ENCODE results near the gene KIAA1549.

KIAA1549 gene

GRCh38 chr7:138868711-138869110, 112.5 kb downstream of the KIAA1549 start:
- Histone ChIP-seq H3K4me1 (ENCODE audit: low read depth, poor library complexity, severe bottlenecking) (no peaks in the 10 kb centered on the region), H3K4me3 (IDR thresholded peaks at IDR 0.05; ENCODE audit: insufficient read depth, low read depth, low read length) (no peak overlapping the region), H3K27me3 (ENCODE audit: insufficient read depth, low read depth) (no peaks in the 10 kb centered on the region), H3K9ac (no peak overlapping the region), H4K20me1 (ENCODE audit: insufficient read depth) (no peaks in the 10 kb centered on the region), H3K27ac (no peak overlapping the region), H3K36me3 (ENCODE audit: insufficient read depth) (no peaks in the 10 kb centered on the region), H3K79me2 (ENCODE audit: insufficient read depth, low read depth) (no peaks in the 10 kb centered on the region), H3K4me2 (no peak overlapping the region), H2AFZ (ENCODE audit: low read depth) (no peak overlapping the region)
- TF ChIP-seq, protein P1, sequence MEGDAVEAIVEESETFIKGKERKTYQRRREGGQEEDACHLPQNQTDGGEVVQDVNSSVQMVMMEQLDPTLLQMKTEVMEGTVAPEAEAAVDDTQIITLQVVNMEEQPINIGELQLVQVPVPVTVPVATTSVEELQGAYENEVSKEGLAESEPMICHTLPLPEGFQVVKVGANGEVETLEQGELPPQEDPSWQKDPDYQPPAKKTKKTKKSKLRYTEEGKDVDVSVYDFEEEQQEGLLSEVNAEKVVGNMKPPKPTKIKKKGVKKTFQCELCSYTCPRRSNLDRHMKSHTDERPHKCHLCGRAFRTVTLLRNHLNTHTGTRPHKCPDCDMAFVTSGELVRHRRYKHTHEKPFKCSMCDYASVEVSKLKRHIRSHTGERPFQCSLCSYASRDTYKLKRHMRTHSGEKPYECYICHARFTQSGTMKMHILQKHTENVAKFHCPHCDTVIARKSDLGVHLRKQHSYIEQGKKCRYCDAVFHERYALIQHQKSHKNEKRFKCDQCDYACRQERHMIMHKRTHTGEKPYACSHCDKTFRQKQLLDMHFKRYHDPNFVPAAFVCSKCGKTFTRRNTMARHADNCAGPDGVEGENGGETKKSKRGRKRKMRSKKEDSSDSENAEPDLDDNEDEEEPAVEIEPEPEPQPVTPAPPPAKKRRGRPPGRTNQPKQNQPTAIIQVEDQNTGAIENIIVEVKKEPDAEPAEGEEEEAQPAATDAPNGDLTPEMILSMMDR (conservative IDR thresholded peaks at IDR 0.05; ENCODE audit: low read depth, low read length): no peak

DNA sequence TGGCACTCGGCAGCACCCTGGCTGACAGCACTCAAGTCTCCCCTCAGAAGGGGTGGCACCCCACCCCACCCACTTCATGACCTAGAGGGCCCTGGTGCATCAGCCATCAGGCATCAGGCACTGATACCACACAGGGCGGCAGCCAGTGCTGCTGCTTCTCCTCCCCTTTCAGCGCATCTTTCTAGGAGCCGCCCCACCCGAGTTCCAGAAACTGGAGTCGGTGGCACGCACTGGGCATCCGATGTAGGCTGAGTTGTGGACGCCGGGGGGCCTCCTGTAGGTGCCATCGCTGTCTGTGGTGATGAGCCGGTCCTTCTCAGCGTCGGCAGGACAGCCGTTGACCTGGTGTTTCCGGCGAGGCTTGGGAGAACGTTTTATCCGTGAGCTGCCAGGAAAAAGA, 113.4 kb downstream of the KIAA1549 start:
- TF ChIP-seq, protein P1 (conservative IDR thresholded peaks at IDR 0.05; ENCODE audit: low read depth, low read length): no peak
- Histone ChIP-seq H4K20me1 (ENCODE audit: insufficient read depth) (no peaks in the 10 kb centered on the region), H3K27me3 (ENCODE audit: insufficient read depth, low read depth) (no peaks in the 10 kb centered on the region), H3K79me2 (ENCODE audit: insufficient read depth, low read depth) (no peaks in the 10 kb centered on the region), H3K36me3 (ENCODE audit: insufficient read depth) (no peaks in the 10 kb centered on the region), H2AFZ (ENCODE audit: low read depth) (no peak overlapping the region), H3K9ac (no peak overlapping the region), H3K27ac (no peak overlapping the region), H3K4me3 (IDR thresholded peaks at IDR 0.05; ENCODE audit: insufficient read depth, low read depth, low read length) (no peak overlapping the region), H3K4me1 (ENCODE audit: low read depth, poor library complexity, severe bottlenecking) (no peaks in the 10 kb centered on the region), H3K4me2 (no peak overlapping the region)

- Histone ChIP-seq H3K36me3 (ENCODE audit: insufficient read depth) (no peaks in the 10 kb centered on the region), H4K20me1 (ENCODE audit: insufficient read depth) (no peaks in the 10 kb centered on the region), H2AFZ (ENCODE audit: low read depth) (no peak overlapping the region), H3K4me2 (no peak overlapping the region), H3K9ac (no peak overlapping the region), H3K79me2 (ENCODE audit: insufficient read depth, low read depth) (no peaks in the 10 kb centered on the region), H3K4me3 (IDR thresholded peaks at IDR 0.05; ENCODE audit: insufficient read depth, low read depth, low read length) (no peak overlapping the region), H3K27me3 (ENCODE audit: insufficient read depth, low read depth) (no peaks in the 10 kb centered on the region), H3K4me1 (ENCODE audit: low read depth, poor library complexity, severe bottlenecking) (no peaks in the 10 kb centered on the region), H3K27ac (no peak overlapping the region)
- TF ChIP-seq, protein P1 (conservative IDR thresholded peaks at IDR 0.05; ENCODE audit: low read depth, low read length): no peak
Measured at GRCh38 chr7:138866353-138866752, 114.8 kb downstream of the KIAA1549 start.

DNA sequence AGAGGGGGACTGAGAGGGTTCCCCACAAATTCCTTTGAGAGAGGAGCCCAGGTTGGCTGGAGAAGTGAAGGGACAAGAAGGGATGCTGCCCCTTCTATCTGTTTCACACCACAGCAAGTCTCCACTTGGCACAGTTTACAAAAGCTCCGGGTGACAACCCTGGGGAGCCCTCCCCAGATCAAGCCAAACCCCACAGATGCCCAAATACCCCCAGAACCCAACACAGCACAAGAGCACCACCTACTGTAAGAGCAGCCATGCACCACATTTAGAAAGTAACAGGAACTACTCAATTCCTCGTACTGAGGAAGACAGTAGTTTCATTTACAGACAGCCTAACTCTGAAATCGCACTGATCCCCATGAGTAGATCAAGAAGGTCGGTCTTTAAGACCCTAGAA, 115.3 kb downstream of the KIAA1549 start:
- no peaks in the 10 kb centered on the region for H3K4me1 ChIP-seq (ENCODE audit: low read depth, poor library complexity, severe bottlenecking)
- no peak overlapping the region for H2AFZ ChIP-seq (ENCODE audit: low read depth)
- H3K79me2 ChIP-seq (ENCODE audit: insufficient read depth, low read depth): no peaks in the 10 kb centered on the region
- H4K20me1 ChIP-seq (ENCODE audit: insufficient read depth): no peaks in the 10 kb centered on the region
- no peak overlapping the region for H3K4me3 ChIP-seq (IDR thresholded peaks at IDR 0.05; ENCODE audit: insufficient read depth, low read depth, low read length)
- no peaks in the 10 kb centered on the region for H3K36me3 ChIP-seq (ENCODE audit: insufficient read depth)
- TF ChIP-seq, protein P1 (conservative IDR thresholded peaks at IDR 0.05; ENCODE audit: low read depth, low read length): peak; percentile 29; the same call in 1 of the 2 replicates
- H3K27ac ChIP-seq: no peak overlapping the region
- H3K9ac ChIP-seq: no peak overlapping the region
- H3K27me3 ChIP-seq (ENCODE audit: insufficient read depth, low read depth): no peaks in the 10 kb centered on the region
- H3K4me2 ChIP-seq: no peak overlapping the region

Measured in KMS-11 (cell line).